GM23248 (cell line): ENCODE data around the gene AGXT2.

Experiments used
- EZH2 ChIP-seq: fragments of 200-600 bp; sonication (generic); IDR thresholded peaks from 2 replicates; pipeline ENCODE4 v1.6.1; 2018; ENCODE audit warnings: antibody characterized with exemption, mild to moderate bottlenecking; ENCODE audit not compliant: insufficient read depth, poor library complexity, severe bottlenecking
- EZH2phosphoT487 ChIP-seq: fragments of 200-600 bp; sonication (generic); IDR thresholded peaks from 2 replicates; pipeline ENCODE4 v1.6.1; 2018; ENCODE audit warnings: antibody characterized with exemption, moderate library complexity, mild to moderate bottlenecking, low read depth; ENCODE audit not compliant: insufficient read depth

- no peak for TF ChIP-seq EZH2phosphoT487
- no peak for TF ChIP-seq EZH2
These were observed 8.9 kb upstream of the AGXT2 start for GRCh38 chr5:35056686-35057085.
